IgD-negative memory B cell (primary cell): Measurements from ENCODE around the gene ABCA7. TPM values are rescaled to one million over a fixed set of nuclear protein-coding genes. Genes with fewer than 3 reads are reported as not detected.

Source experiments
- H3K27ac Mint-ChIP-seq, 3 donors: one replicate each; pipeline ENCODE4 v1.8.0; 2020 to 2022; ENCODE audit warnings: mild to moderate bottlenecking in 3 of 3, mixed read lengths in 3 of 3, moderate library complexity in 1 of 3
- H3K27me3 Mint-ChIP-seq: one replicate; pipeline ENCODE4 v1.8.0; 2021; ENCODE audit warnings: mixed read lengths
- H3K36me3 Mint-ChIP-seq: one replicate; pipeline ENCODE4 v1.8.0; 2020; ENCODE audit warnings: mild to moderate bottlenecking, mixed read lengths
- H3K4me1 Mint-ChIP-seq, 3 donors: one replicate each; pipeline ENCODE4 v1.8.0; 2020 to 2022; ENCODE audit warnings: mixed read lengths in 3 of 3, mild to moderate bottlenecking in 1 of 3
- H3K4me3 Mint-ChIP-seq, 4 donors: one replicate each; pipeline ENCODE4 v1.8.0; 2020 to 2022; ENCODE audit warnings: mild to moderate bottlenecking in 4 of 4, mixed read lengths in 4 of 4, moderate library complexity in 3 of 4
- H3K9me3 Mint-ChIP-seq, 3 donors: one replicate each; pipeline ENCODE4 v1.8.0; 2020 to 2021; ENCODE audit warnings: mixed read lengths in 3 of 3, mild to moderate bottlenecking in 1 of 3
- polyA plus RNA-seq: library from polyadenylated mRNA; unstranded; fragments of 300-500 nt; fragmentation: Illumina TruSeq; gene quantifications from one replicate; pipeline ENCODE4 v1.2.3, GENCODE V29; 2021

Gene ABCA7
- polyA plus RNA-seq, 1 donor from 2014 or later: 21.4 TPM

DNA sequence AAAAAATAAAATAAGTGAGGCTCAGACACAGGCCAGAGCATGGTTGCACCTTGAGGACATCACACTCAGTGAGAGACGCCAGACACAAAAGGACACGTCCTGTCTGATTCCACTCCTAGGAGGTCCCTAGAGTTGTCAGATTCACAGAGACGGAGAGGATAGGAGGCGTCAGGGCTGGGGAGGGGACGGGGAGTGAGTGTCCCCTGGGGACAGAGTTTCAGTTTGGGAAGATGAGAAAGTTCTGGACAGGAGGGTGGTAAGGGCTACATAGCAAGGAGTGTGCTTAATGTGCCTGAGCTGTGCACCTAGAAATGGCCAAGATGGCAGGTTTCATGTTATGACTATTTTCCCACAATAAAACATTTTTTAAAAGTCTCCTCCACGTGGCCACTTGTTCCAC, 41.8 kb upstream of the ABCA7 start:
- Mint-ChIP-seq H3K36me3 (no peaks in the 10 kb centered on the region), H3K4me1 (peaks cover 0 to 9% (median 7%) of the 10 kb centered on the region in 3 donors), H3K9me3 (no peaks in the 10 kb centered on the region), H3K27ac (peak overlapping the region in 2 of 3 donors; percentile 45 to 63), H3K4me3 (peak overlapping the region in 2 of 4 donors; percentile 43 to 49), H3K27me3 (peaks cover 35% of the 10 kb centered on the region)

DNA sequence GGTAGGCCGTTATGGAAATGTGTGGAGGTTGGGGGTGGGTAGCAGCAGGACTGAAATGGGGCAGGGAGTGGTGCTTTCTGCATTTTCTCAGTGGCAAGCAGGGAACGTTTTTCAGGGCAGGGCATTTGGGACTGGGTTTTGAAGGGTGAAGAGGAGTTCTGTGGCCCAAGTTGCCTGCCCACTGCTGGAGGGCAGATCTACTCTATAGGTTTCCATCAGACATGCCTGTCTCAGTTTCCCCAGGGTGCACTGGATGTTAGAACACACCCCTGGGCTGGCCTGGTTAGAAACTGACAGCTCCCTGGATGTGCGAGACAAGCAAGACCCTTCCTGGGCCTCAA, 40.6 kb upstream of the ABCA7 start:
- Mint-ChIP-seq H3K4me1 (peaks cover 0 to 9% (median 7%) of the 10 kb centered on the region in 3 donors), H3K27me3 (peaks cover 35% of the 10 kb centered on the region), H3K36me3 (no peaks in the 10 kb centered on the region), H3K27ac (peak overlapping the region in 1 of 3 donors; percentile 55), H3K9me3 (no peaks in the 10 kb centered on the region), H3K4me3 (peak overlapping the region in 2 of 4 donors; percentile 10 to 36)

DNA sequence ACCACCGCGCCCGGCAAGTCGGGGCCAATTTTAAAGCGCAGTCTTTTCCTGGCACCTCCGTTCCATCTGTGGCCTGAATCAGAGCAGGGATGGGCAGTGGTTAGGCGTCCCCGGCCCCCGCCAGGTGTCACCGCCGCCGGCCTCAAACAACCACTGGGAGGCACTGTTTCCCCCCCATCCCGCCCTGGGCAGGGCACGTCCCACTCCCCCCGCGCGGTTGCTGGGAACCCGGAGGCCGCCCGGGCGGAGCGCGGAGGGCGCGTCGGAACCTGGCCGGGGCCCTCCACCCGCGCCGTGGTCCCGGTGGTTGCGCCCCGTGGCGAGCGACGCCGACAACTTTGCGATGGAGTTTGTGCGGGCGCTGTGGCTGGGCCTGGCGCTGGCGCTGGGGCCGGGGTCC, 39.8 kb upstream of the ABCA7 start, which contains the start of gene GRIN3B:
GRIN3B (plus strand) TSS at position 325 of the 400 bp plus-strand sequence; CDS start at position 344, 19 bp downstream.
- H3K27me3 Mint-ChIP-seq: peaks cover 35% of the 10 kb centered on the region

DNA sequence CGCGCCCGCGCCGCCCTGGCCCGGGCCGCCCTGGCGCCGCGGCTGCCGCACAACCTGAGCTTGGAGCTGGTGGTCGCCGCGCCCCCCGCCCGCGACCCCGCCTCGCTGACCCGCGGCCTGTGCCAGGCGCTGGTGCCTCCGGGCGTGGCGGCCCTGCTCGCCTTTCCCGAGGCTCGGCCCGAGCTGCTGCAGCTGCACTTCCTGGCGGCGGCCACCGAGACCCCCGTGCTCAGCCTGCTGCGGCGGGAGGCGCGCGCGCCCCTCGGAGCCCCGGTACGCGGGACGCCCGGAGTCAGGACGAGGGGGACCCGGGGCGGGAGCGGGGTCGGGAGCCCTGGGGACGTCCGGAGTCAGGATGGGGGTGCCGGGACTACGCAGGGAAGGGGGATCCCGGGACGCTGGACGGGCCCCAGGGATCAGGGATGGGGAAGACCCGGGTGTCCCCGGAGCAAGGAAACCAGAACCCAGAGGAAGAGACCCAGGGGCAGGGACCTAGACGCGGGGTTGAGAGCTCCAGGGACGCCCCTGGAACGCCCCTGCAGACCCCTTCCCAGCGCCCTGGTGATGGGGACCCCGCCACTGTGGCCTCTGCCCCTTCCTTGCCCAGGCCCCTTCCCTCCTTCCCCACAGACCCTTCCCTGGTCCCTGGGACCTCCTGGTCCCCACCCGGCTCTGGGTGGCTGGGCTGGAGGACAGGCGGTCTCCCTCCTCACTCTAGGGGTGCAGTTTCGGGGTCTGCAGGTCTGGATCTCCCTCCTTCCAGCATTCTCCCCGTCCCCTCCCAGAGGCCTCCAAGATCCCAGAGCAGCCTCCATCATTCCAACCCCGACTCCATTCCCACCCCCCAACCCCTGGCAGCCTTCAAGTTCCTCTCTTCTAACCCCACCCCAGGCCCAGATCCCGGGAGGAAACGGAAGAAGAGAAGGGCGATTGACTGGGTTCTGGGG, 39.0 kb upstream of the ABCA7 start:
- Mint-ChIP-seq H3K27me3 (peaks cover 35% of the 10 kb centered on the region), H3K4me3 (peak overlapping the region; percentile 8 to 81 (median 44)), H3K4me1 (peaks cover 0 to 11% (median 7%) of the 10 kb centered on the region in 3 donors), H3K36me3 (no peaks in the 10 kb centered on the region), H3K9me3 (no peaks in the 10 kb centered on the region), H3K27ac (no peak overlapping the region)

More for the DNA sequence above, 39.8 kb upstream of the ABCA7 start, which contains the start of gene GRIN3B:
- peak within 1 kb of the TSS in 1 of 3 donors; percentile 55 for H3K27ac Mint-ChIP-seq
- peaks cover 0 to 10% (median 7%) of the 10 kb centered on the region in 3 donors for H3K4me1 Mint-ChIP-seq
- H3K9me3 Mint-ChIP-seq: no peaks in the 10 kb centered on the region
- H3K4me3 Mint-ChIP-seq: peak within 1 kb of the TSS; percentile 8 to 81 (median 44)
- no peaks in the 10 kb centered on the region for H3K36me3 Mint-ChIP-seq

DNA sequence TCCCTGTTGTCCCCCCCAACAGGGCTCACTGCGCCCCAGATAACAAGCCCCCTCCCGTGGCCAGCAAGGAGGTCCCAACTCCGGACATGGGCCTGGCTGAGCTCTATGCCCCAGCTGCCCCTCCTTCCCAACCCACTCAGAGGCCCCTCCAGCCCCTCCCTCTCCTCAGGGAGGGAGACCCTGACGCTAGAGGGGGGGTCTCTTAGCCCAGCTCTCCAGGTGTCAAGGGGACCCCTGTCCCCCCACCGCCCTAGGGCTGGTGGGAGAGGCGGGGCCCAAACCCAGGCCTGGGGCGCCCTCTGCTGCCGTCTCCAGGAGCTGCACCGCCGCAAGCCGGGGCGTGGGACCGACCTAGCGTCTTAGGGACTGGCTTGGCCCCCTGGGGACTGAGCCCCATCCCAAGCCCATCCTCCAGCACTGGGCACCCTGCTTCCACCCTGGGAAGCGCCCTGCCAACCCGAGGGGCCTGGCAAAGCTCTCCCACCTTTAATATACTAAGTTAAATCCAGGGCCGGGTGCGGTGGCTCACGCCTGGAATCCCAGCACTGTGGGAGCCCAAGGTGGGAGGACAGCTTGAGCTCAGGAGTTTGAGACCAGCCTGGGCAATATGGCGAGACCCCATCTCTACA, 38.3 kb upstream of the ABCA7 start:
- Mint-ChIP-seq H3K36me3 (no peaks in the 10 kb centered on the region), H3K27ac (peak overlapping the region in 1 of 3 donors; percentile 45), H3K9me3 (no peaks in the 10 kb centered on the region), H3K4me3 (peak overlapping the region in 2 of 4 donors; percentile 35 to 81), H3K27me3 (peaks cover 32% of the 10 kb centered on the region), H3K4me1 (peaks cover 0 to 6% (median 3%) of the 10 kb centered on the region in 3 donors)

DNA sequence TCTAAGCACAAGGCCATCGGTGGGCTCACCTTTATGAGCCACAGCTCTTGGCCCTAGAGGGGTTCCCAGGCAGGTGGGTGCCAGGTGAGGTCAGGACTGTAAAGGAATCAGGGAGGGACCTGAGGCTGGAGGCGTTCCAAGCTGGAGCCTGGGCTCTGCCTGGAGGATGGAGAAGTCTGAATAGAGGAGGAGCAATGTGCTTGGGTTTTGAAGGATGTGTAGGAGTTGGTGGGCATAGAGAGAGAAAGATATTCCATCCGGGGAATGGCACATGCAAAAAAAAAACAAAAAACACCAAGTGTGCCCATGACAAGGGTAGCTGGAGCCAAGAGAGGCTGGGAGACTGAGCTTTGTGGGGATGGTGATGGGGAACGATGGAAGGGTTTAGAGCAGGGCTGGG, 37.3 kb upstream of the ABCA7 start:
- peaks cover 22% of the 10 kb centered on the region for H3K27me3 Mint-ChIP-seq
- H3K27ac Mint-ChIP-seq: peak overlapping the region in 1 of 3 donors; percentile 45
- no peak overlapping the region for H3K4me3 Mint-ChIP-seq
- no peaks in the 10 kb centered on the region for H3K9me3 Mint-ChIP-seq
- peaks cover 0 to 5% (median 0%) of the 10 kb centered on the region in 3 donors for H3K4me1 Mint-ChIP-seq
- H3K36me3 Mint-ChIP-seq: no peaks in the 10 kb centered on the region

DNA sequence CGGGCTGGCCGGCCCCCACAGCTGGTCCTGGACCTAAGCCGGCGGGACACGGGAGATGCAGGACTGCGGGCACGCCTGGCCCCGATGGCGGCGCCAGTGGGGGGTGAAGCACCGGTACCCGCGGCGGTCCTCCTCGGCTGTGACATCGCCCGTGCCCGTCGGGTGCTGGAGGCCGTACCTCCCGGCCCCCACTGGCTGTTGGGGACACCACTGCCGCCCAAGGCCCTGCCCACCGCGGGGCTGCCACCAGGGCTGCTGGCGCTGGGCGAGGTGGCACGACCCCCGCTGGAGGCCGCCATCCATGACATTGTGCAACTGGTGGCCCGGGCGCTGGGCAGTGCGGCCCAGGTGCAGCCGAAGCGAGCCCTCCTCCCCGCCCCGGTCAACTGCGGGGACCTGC, 36.6 kb upstream of the ABCA7 start:
- H3K27me3 Mint-ChIP-seq: peaks cover 15% of the 10 kb centered on the region
- H3K4me3 Mint-ChIP-seq: no peak overlapping the region
- peaks cover 0 to 5% (median 0%) of the 10 kb centered on the region in 3 donors for H3K4me1 Mint-ChIP-seq
- no peaks in the 10 kb centered on the region for H3K36me3 Mint-ChIP-seq
- H3K27ac Mint-ChIP-seq: no peak overlapping the region
- no peaks in the 10 kb centered on the region for H3K9me3 Mint-ChIP-seq

DNA sequence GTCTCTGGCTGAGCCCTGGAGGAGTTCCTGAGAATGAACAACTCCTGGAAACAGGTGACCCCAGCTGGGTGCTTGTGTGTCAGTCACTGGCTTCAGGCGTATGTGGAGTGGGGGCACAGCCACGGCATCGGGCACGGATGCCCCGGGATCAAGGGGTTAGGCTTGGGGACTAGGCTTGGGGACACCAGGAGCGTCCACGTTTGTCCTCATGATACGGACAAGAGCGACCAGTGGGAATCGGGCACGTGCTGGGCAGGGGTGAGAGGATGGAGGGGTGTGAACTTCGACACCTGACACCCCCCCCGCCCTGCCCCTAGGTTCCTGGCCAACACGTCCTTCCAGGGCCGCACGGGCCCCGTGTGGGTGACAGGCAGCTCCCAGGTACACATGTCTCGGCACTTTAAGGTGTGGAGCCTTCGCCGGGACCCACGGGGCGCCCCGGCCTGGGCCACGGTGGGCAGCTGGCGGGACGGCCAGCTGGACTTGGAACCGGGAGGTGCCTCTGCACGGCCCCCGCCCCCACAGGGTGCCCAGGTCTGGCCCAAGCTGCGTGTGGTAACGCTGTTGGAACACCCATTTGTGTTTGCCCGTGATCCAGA, 35.6 kb upstream of the ABCA7 start:
- peak overlapping the region in 1 of 3 donors; percentile 53 for H3K27ac Mint-ChIP-seq
- H3K4me3 Mint-ChIP-seq: no peak overlapping the region
- H3K4me1 Mint-ChIP-seq: peaks cover 0 to 5% (median 0%) of the 10 kb centered on the region in 3 donors
- H3K9me3 Mint-ChIP-seq: no peaks in the 10 kb centered on the region
- H3K36me3 Mint-ChIP-seq: no peaks in the 10 kb centered on the region
- H3K27me3 Mint-ChIP-seq: peaks cover 7% of the 10 kb centered on the region

DNA sequence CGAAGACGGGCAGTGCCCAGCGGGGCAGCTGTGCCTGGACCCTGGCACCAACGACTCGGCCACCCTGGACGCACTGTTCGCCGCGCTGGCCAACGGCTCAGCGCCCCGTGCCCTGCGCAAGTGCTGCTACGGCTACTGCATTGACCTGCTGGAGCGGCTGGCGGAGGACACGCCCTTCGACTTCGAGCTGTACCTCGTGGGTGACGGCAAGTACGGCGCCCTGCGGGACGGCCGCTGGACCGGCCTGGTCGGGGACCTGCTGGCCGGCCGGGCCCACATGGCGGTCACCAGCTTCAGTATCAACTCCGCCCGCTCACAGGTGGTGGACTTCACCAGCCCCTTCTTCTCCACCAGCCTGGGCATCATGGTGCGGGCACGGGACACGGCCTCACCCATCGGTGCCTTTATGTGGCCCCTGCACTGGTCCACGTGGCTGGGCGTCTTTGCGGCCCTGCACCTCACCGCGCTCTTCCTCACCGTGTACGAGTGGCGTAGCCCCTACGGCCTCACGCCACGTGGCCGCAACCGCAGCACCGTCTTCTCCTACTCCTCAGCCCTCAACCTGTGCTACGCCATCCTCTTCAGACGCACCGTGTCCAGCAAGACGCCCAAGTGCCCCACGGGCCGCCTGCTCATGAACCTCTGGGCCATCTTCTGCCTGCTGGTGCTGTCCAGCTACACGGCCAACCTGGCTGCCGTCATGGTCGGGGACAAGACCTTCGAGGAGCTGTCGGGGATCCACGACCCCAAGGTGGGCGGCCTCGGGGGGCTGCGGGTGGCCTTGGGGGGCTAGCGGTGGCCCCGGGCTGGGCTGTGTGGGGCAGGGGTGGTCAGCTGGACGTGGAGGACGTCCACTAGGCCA, 34.9 kb upstream of the ABCA7 start:
- Mint-ChIP-seq H3K4me1 (peaks cover 0 to 5% (median 0%) of the 10 kb centered on the region in 3 donors), H3K27ac (peak overlapping the region in 1 of 3 donors; percentile 16), H3K36me3 (no peaks in the 10 kb centered on the region)

DNA sequence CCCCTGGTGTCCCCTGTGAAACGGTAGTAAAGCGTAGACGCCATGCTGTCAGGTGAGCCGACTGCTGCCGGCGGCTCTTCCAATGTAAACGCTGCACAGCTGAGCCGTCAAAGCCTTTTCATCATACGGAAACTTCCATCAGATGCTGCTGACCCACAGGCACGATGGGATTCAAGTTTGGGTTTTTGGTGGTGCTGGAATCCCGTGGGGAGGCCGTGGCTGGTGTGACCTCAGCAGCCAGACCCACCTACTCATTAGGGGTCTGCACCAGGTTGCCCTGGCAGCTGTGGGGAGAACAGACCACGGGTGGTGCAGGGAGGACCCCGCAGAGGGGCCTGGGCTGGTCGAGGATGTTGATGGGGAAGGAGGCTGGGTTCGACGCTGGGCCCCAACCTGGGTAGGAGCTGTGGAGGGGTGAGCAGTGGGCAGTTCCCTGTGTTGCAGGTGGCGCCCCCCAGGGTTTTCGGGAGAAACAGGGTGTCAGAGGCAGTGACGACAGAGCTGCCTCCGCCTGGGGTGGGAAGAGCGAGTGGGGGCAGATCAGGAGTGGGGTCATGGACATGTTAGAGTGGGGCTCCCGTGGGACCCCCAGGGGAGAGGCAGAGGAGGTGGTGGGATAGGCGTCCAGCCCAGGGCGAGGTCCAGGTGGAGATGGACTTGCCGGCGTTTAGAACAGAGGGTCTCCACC, 33.1 kb upstream of the ABCA7 start:
- Mint-ChIP-seq H3K27me3 (peaks cover 1% of the 10 kb centered on the region), H3K9me3 (no peaks in the 10 kb centered on the region), H3K27ac (peak overlapping the region in 1 of 3 donors; percentile 60), H3K4me1 (peaks cover 0 to 3% (median 0%) of the 10 kb centered on the region in 3 donors), H3K36me3 (no peaks in the 10 kb centered on the region), H3K4me3 (no peak overlapping the region)

More for the DNA sequence above, 34.9 kb upstream of the ABCA7 start:
- Mint-ChIP-seq H3K27me3 (peaks cover 6% of the 10 kb centered on the region), H3K9me3 (no peaks in the 10 kb centered on the region), H3K4me3 (no peak overlapping the region)

DNA sequence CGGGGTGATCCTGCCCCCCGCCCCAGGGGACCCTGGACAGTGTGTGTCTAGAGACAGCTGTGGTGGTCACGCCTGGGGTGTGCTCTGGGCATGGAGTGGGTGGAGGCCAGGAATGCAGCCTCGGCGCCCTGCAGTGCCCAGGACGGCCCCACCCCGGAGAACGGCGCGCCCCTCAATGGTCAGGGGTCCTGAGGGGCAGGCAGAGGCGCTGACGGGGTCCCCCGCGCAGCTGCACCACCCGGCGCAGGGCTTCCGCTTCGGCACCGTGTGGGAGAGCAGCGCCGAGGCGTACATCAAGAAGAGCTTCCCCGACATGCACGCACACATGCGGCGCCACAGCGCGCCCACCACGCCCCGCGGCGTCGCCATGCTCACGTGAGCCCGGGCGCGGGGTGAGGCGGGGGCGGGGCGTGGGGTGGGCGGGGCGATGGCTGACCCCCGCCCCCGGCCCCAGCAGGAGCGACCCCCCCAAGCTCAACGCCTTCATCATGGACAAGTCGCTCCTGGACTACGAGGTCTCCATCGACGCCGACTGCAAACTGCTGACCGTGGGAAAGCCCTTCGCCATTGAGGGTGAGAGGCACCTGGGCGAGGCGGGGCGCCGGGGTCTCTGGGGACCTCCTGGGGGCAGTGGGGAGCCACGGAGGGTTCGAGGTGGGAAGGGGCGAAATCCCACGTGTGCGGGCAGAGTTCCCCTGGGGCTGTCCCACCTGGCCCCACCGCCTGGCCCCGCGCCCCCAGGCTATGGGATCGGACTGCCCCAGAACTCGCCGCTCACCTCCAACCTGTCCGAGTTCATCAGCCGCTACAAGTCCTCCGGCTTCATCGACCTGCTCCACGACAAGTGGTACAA, 32.3 kb upstream of the ABCA7 start:
- Mint-ChIP-seq H3K36me3 (no peaks in the 10 kb centered on the region), H3K27ac (peak overlapping the region in 2 of 3 donors; percentile 39 to 74), H3K9me3 (no peaks in the 10 kb centered on the region), H3K4me1 (peaks cover 0 to 2% (median 0%) of the 10 kb centered on the region in 3 donors), H3K27me3 (no peaks in the 10 kb centered on the region), H3K4me3 (no peak overlapping the region)

DNA sequence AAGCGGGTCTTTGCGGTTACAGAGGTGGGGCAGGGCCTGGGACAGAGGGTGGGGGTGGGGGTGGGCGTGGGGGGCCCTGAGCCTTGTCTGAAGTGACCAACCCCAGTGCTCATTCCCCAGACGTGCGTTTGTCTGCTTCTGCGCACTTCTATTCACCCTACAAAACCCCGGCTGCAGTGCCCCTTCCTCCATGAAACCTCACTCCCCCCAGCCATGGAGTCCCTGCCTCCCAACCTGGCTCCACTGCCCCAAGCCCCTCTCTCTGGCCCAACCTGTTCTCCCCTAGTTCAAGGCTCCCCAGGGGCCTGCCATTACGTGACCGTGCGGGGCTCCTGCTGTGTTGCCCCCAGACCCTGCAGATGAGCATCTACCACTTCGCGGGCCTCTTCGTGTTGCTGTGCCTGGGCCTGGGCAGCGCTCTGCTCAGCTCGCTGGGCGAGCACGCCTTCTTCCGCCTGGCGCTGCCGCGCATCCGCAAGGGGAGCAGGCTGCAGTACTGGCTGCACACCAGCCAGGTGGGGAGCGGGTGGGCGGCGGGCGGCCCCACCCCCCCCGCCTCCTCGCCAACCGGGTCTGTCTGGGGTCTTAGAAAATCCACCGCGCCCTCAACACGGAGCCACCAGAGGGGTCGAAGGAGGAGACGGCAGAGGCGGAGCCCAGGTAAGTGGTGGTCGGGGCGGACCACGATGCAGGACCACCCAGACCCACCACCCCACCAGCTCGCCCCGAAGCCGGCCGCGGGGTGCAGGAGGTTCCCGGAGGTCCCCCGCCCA, 31.5 kb upstream of the ABCA7 start:
- Mint-ChIP-seq H3K27ac (peak overlapping the region in 2 of 3 donors; percentile 39 to 74), H3K4me1 (peaks cover 0 to 2% (median 0%) of the 10 kb centered on the region in 3 donors), H3K36me3 (no peaks in the 10 kb centered on the region), H3K4me3 (peak overlapping the region in 1 of 4 donors; percentile 8), H3K9me3 (no peaks in the 10 kb centered on the region), H3K27me3 (no peaks in the 10 kb centered on the region)
